Measurements from ENCODE around the gene SAMHD1.
"Not testable (repeated sequence)": the region's sequence is repeated elsewhere in the genome, so short reads cannot be mapped to it uniquely, and the experiment has no call there.

Gene SAMHD1

GRCh38 chr20:36956016-36956415, 4.5 kb upstream of the SAMHD1 start:
- DNase-seq (ENCODE audit: low spot score): no peak

DNA sequence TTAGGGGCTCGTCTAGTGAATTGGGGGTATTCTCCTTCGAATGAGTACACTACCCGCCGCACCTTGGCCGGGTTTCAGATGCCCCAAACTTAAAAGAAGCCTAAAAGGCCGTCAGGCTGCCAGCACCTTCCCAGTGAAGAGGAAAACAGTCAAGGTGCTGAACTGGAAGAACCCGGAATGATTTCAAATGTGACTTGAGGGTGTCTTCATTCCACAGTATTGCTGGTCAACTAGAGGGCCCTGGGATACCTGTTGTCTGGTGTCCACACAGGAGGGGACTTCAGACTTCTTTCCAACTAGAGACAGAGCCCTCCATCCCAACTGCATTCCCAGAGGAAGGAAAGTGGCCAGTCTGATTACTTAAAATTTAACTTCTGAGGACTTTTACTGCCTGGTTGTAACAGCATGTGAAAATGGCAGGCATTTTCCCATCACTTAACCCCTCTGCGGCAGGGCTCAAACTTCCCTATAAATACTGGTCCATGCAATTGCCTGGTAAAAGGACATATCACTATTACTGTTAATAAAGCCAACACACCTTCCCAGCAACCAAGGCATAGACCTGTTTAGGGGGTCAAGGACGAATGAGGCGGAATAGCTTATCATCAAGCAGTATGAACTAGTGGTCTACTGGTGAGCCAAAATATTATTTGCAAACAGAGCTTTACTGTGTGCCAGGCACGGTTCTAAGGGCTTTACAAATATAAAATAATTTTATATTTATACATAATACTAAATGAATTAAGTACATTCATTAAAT, 651 bp upstream of the SAMHD1 start:
- no peak for DNase-seq (ENCODE audit: low spot score)

DNA sequence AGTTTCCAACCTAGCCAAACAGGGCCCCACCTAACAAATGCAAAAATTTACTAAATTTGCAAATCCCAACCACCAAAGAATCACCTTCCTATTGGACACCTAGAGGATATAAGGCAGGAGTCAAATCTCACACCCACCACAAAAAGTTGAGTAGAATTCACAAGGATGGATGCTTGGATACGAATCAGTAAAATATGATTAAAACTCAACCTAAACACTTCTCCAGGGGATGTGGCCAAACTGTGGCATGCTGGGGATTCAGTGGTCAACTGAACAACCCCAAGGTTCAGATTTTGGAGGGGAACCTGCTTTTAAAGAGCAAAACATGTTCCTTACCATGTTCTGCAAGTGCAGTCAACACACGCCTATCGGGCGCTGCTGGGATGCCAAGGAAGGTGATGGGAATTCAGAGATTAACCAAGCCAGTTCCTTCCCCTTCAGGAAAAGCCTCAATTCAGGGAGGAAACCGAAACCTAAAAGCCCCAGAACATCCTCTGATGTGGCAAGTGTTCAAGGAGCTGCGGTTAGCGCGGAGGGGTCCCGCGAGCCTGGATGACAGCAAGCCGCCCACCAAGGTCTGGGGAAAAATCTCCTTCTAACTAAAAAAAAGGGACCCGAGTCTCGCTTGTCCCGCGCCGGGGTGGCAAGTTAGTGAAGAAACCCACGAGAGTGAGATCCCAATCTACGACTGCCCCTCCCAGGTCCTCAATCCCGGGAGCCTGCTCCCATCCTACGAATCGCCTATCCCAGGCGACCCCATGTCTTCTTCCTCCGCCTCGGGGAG, 902 bp downstream of the SAMHD1 start:
- DNase-seq (ENCODE audit: low spot score): no peak

DNA sequence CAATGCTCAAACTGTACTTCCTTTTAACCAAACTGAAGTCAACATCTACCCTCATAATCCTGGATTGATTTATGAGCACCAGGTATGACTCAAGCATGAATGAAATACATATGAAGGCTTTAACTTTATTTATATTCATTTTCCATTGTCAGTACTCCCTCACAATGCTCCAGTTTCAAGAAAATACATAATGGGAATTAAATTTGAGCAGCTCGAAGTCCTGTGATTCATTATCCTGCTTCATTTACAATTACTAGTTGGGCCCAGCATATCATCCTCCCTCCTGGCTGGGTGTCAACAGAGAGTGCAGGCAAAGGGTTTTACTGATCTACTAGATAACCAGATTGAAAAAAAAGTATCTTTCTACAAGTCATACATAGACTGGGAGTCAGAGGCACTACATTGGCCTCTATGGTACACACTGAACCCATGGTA, 10.1 kb downstream of the SAMHD1 start:
- DNase-seq (ENCODE audit: low spot score): no peak

- DNase-seq (ENCODE audit: low spot score): no peak
Measured at GRCh38 chr20:36937402-36937770, 14.1 kb downstream of the SAMHD1 start.

DNA sequence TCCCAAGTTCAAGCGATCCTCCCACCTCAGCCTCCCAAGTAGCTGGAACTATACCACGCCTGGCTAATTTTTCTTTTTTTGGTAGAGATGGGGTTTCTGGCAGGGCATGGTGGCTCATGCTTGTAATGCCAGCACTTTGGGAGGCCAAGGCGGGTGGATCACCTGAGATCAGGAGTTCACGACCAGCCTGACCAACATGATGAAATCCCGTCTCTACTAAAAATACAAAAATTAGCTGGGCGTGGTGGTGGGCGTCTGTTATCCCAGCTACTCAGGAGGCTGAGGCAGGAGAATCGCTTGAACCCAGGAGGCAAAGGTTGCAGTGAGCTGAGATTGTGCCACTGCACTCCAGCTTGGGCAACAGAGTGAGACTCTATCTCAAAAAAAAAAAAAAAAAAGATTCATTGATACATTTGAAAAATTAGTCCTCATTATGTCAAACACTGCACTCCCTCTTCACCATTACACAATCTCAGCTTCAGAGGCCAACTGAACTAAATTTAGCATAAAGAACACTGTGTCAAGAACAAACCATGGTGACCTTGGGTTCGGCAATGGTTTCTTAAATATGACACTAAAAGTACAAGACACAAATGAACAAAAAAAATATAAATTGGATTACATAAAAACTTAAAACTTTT, 14.6 kb downstream of the SAMHD1 start:
- not testable (repeated sequence) for DNase-seq (ENCODE audit: low spot score)

- no peak for DNase-seq (ENCODE audit: low spot score)
Measured at GRCh38 chr20:36936341-36936740, 15.2 kb downstream of the SAMHD1 start.

DNA sequence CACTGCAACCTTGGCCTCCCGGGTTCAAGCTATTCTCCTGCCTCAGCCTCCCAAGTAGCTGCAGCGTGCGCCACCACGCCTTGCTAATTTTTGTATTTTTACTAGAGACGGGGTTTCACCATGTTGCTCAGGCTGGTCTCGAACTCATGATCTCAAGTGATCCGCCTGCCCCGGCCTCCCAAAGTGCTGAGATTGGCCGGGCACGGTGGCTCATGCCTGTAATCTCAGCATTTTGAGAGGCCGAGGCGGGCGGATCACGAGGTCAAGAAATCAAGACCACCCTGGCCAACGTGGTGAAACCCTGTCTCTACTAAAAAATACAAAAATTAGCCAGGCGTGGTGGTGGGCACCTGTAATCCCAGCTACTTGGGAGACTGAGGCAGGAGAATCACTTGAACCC, 17.9 kb downstream of the SAMHD1 start:
- DNase-seq (ENCODE audit: low spot score): not testable (repeated sequence)

DNA sequence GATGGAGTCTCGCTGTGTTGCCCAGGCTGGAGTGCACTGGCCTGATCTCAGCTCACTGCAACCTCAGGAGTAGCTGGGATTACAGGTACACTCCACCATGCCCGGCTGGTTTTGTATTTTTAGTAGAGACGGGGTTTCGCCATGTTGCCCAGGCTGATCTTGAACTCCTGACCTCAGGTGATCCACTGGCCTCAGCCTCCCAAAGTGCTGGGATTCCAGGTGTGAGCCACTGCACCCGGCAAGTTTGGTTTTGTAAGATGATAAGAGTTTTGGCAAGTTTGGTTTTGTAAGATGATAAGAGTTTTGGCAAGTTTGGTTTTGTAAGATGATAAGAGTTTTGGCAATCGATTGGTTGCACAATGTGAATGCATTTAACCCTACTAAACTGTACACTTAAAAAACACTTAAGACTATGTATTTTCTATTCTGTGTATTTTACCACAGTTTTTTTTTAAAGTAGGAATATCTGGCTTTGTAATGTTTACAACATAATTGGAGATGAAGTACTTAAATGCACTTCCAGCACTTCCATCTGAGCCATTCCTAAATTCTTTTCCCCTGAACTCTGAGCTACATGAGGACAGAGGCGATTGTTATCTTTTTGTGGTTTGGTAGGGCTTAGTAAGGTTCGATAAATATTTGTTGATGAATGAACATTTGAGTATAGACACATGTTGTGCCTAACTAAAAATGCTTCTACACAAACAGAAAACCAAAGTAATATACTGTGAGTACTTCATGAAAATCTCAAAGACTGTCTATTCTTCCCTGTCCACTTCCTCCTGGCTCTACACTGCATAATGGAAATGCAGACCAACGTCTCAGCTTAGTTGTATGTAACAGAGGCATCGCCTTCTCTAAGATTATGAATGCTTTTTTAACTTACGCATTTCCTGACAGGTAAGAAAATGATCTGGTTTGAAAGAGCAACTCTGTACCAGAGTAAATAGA, 18.8 kb downstream of the SAMHD1 start:
- no peak for DNase-seq (ENCODE audit: low spot score)

DNA sequence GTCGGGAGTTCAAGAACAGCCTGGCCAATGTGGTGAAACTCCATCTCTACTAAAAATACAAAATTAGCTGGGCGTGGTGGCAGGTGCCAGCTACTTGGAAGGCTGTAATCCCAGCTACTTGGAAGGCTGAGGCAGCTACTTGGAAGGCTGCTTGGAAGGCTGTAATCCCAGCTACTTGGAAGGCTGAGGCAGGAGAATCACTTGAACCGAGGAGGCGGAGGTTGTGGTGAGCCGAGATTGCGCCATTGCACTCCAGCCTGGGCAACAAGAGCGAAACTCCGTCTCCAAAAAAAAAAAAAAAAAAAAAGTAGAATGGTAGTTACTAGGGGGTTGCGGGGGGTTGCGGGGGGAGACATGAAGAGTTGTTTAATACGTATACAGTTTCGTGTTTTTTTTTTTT, 19.4 kb downstream of the SAMHD1 start:
- DNase-seq (ENCODE audit: low spot score): not testable (repeated sequence)

DNA sequence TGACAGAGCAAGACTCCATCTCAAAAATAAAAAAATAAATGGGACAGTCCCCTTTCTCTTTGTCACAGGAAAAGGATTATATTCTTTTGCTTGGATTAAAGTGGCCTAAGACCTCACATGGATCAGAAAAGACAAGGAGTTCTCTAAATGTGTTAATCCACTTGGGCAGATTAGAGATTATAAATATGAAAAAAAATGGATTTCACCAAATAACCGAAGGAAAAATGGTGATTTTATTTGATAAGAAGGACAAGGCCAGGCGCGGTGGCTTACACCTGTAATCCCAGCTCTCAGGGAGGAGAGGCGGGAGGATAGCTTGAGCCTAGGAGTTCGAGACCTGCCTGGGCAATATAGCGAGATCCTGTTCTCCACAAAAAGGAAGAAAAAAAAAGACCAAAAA, 21.8 kb downstream of the SAMHD1 start:
- no peak for DNase-seq (ENCODE audit: low spot score)

DNA sequence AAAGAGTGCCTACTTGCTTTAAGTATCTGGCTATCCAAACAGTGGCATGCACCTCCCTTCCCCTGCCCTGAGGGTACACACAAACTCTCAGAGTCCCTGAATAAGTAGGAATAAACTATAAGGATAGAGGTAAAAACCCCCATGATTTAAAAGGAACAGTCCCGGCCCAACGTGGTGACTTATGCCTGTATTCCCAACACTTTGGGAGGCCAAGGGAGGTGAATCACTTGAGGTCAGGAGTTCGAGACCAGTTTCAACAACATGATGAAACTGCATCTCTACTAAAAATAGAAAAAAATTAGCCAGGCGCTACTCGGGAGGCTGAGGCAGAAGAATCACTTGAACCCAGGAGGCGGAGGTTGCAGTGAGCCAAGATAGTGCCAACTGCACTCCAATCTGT, 22.2 kb downstream of the SAMHD1 start:
- DNase-seq (ENCODE audit: low spot score): no peak

DNA sequence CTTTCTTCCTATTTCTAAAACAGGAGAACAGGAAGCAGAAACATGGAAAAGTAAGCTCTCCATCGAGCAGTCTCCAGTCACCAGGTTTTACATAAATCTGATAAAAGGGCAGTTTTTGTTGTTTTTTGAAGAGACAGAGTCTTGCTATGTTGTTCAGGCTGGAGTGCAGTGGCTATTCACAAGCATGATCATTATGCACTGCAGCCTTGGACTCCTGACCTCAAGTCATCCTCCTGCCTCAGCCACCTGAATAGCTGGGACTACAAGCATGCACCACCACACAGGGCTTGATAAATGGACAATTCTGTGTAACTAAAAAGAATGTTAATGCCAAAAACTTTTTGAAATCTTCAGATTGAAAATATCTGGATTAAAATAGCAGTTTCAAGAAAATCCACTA, 23.8 kb downstream of the SAMHD1 start:
- DNase-seq (ENCODE audit: low spot score): no peak

GRCh38 chr20:36926653-36927200, 24.8 kb downstream of the SAMHD1 start:
- DNase-seq (ENCODE audit: low spot score): no peak

- no peak for DNase-seq (ENCODE audit: low spot score)
Measured at GRCh38 chr20:36925234-36925633, 26.3 kb downstream of the SAMHD1 start.

DNA sequence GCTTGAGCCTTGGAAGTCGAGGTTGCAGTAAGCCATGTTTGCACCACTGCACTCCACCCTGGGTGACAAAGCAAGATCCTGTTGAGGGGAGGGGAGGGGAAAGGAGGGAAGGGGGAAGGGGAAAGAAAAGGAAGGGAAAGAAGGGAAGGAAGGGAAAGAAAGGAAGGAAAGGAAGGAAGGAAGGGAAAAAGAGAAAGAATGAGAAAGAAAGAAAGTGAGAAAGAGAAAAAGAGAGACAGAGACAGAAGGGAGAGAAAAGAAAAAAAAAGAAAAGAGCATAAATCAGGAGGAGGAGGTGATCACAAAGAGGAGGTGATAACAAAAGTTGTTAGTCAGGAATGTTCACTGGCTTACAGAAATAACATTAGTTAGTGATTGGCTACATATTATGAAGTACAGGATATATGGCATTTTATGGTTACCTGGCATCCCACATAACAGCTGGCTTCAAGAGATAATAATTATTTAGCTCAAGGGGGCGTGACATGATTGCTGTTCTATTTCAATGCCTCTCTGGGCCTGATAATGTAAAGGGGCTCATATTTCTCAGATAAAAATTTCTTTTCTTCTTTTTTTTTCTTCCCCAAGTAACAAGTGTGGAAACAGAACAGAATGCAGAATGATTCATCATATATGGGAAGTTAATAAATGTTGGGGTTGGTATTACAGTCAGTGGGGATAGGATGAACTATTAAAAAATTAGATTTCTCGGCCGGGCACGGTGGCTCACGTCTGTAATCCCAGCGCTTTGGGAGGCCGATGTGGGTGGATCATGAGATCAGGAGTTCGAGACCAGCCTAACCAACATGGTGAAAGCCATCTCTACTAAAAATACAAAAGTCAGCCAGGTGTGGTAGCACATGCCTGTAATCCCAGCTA, 27.1 kb downstream of the SAMHD1 start:
- DNase-seq (ENCODE audit: low spot score): no peak

DNA sequence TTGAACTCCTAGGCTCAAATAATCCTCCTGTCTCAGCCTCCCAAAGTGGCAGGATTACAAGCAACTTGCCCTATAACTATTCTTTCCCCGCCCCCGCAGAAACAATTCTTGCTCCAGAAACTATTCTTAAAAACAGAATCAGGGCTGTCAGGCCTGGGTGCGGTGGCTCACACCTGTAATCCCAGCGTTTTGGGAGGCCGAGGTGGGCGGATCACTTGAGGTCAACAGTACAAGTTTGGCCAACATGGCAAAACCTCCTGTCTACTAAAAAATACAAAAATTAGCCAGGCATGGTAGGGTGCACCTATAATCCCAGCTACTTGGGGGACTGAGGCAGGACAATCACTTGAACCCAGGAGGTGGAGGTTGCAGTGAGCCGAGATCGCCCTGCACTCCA, 31.2 kb downstream of the SAMHD1 start:
- no peak for DNase-seq (ENCODE audit: low spot score)

- DNase-seq (ENCODE audit: low spot score): no peak
Measured at GRCh38 chr20:36919715-36920333, 31.7 kb downstream of the SAMHD1 start.

DNA sequence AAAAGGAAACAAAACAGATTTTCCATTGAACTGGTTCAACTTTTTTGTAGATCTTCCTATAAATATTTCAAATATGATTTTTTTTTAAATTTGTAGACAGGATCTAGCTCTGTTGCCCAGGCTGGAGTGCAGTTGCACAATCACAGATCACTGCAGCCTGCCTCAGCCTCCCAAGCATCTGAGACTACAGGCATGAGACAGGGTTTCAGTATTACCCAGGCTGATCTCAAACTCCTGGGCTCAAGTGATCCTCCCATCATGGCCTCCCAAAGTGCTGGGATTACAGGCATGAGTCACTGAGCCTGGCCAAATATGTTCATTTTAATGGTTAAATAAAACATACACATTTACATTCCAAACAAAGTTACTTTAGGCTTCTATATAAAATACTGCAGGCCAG, 33.6 kb downstream of the SAMHD1 start:
- no peak for DNase-seq (ENCODE audit: low spot score)

- no peak for DNase-seq (ENCODE audit: low spot score)
Measured at GRCh38 chr20:36917240-36917639, 34.3 kb downstream of the SAMHD1 start.
